SU-DHL-6 (cell line): ENCODE data around the gene AGFG1.

Experiments used
- H2AFZ ChIP-seq: fragments of 200-600 bp; sonication (generic); 2 replicates; pipeline ENCODE4 v1.6.1; 2014; ENCODE audit warnings: low read depth, mild to moderate bottlenecking, moderate library complexity, mixed read lengths, antibody characterized with exemption, low read length; ENCODE audit not compliant: severe bottlenecking
- H3F3A ChIP-seq: fragments of 200-600 bp; shearing (Covaris generic); 2 replicates; pipeline ENCODE4 v1.6.0; 2016; ENCODE audit warnings: antibody characterized with exemption, mild to moderate bottlenecking; ENCODE audit not compliant: insufficient read depth
- H3K27ac ChIP-seq: fragments of 200-600 bp; sonication (generic); 2 replicates; pipeline ENCODE4 v1.5.1; 2016; ENCODE audit warnings: low read depth, mild to moderate bottlenecking, low read length, moderate library complexity, mixed read lengths
- H3K27me3 ChIP-seq: fragments of 200-600 bp; sonication (generic), shearing (Covaris generic); 2 replicates; pipeline ENCODE4 v1.6.0; 2014; ENCODE audit warnings: mild to moderate bottlenecking, low read length
- H3K36me3 ChIP-seq: fragments of 200-600 bp; sonication (generic); 2 replicates; pipeline ENCODE4 v1.6.1; 2014; ENCODE audit warnings: mild to moderate bottlenecking, low read length, mixed read lengths
- H3K4me2 ChIP-seq: fragments of 300-600, 200-600 bp; shearing (Covaris generic), sonication (generic); 2 replicates; pipeline ENCODE4 v1.6.0; 2014; ENCODE audit warnings: low read length, low read depth, mild to moderate bottlenecking; ENCODE audit not compliant: poor library complexity, severe bottlenecking
- H3K4me3 ChIP-seq: fragments of 200-600 bp; sonication (generic); 2 replicates; pipeline ENCODE4 v1.5.1; 2014; ENCODE audit warnings: antibody characterized with exemption, low read length, mild to moderate bottlenecking, mixed read lengths; ENCODE audit not compliant: insufficient read depth, poor library complexity, severe bottlenecking
- H3K79me2 ChIP-seq: fragments of 200-600 bp; sonication (generic); 2 replicates; pipeline ENCODE4 v1.6.1; 2014; ENCODE audit warnings: mild to moderate bottlenecking, low read length, moderate library complexity; ENCODE audit not compliant: insufficient read depth
- H3K9ac ChIP-seq: fragments of 200-600 bp; sonication (generic); 2 replicates; pipeline ENCODE4 v1.7.0; 2014; ENCODE audit warnings: mild to moderate bottlenecking, low read length
- H3K9me2 ChIP-seq: fragments of 200-600 bp; sonication (generic); replicated peaks from 2 replicates; pipeline ENCODE4 v1.6.1; 2014; ENCODE audit warnings: low read length; ENCODE audit not compliant: insufficient read depth
- H3K9me3 ChIP-seq: fragments of 200-600 bp; sonication (generic); 2 replicates; pipeline ENCODE4 v1.6.1; 2014; ENCODE audit warnings: low read length, mixed read lengths; ENCODE audit not compliant: insufficient read depth
- H4K20me1 ChIP-seq: fragments of 200-600 bp; sonication (generic); 2 replicates; pipeline ENCODE4 v1.6.1; 2014; ENCODE audit warnings: low read depth, mild to moderate bottlenecking, antibody characterized with exemption, low read length, moderate library complexity, mixed read lengths
- CTCF ChIP-seq: fragments of 200-600 bp; sonication (generic); IDR thresholded peaks from one replicate; pipeline ENCODE4 v1.5.1; 2017; ENCODE audit warnings: antibody characterized with exemption, mild to moderate bottlenecking, low read length, moderate library complexity; ENCODE audit not compliant: insufficient read depth, poor library complexity, severe bottlenecking
- EZH2phosphoT487 ChIP-seq: fragments of 200-600 bp; sonication (generic), shearing (Covaris generic); conservative IDR thresholded peaks from 2 replicates; pipeline ENCODE4 v1.6.1; 2018; ENCODE audit warnings: mild to moderate bottlenecking, antibody characterized with exemption, low read length, moderate library complexity, mixed read lengths

The AGFG1 gene

GRCh38 chr2:227477291-227477690 lies 5.3 kb downstream of the AGFG1 start:
- Histone ChIP-seq H3K27me3 (no peaks in the 10 kb centered on the region), H2AFZ (no peak overlapping the region), H3K4me2 (no peak overlapping the region), H3K36me3 (no peaks in the 10 kb centered on the region), H3K9ac (no peak overlapping the region), H4K20me1 (peaks cover 43% of the 10 kb centered on the region), H3K4me3 (no peak overlapping the region), H3F3A (peaks cover 9% of the 10 kb centered on the region; the same call in 1 of the 2 replicates), H3K9me3 (no peaks in the 10 kb centered on the region), H3K9me2 (no peaks in the 10 kb centered on the region), H3K27ac (no peak overlapping the region), H3K79me2 (peaks cover 96% of the 10 kb centered on the region)
- TF ChIP-seq CTCF (no peak), EZH2phosphoT487 (no peak)

- H3K27ac ChIP-seq = no peak overlapping the region
Measured at GRCh38 chr2:227479865-227480475, 8.0 kb downstream of the AGFG1 start.

GRCh38 chr2:227480528-227480927 lies 8.6 kb downstream of the AGFG1 start:
- H3K9me2 ChIP-seq = no peaks in the 10 kb centered on the region
- H3K9ac ChIP-seq = no peak overlapping the region
- peaks cover 28% of the 10 kb centered on the region for H4K20me1 ChIP-seq
- peaks cover 11% of the 10 kb centered on the region for H3F3A ChIP-seq
- H3K27me3 ChIP-seq = no peaks in the 10 kb centered on the region
- H3K79me2 ChIP-seq = peaks cover 96% of the 10 kb centered on the region
- H3K4me2 ChIP-seq = no peak overlapping the region
- H3K27ac ChIP-seq = no peak overlapping the region
- H3K4me3 ChIP-seq = no peak overlapping the region
- 0 out of 2 replicates have a peak, but pooled peaks cover 2% of the 10 kb centered on the region for H3K9me3 ChIP-seq
- TF ChIP-seq EZH2phosphoT487 (no peak), CTCF (no peak)
- H2AFZ ChIP-seq = no peak overlapping the region
- H3K36me3 ChIP-seq = no peaks in the 10 kb centered on the region

More at GRCh38 chr2:227479865-227480475, 8.0 kb downstream of the AGFG1 start:
- H3K9me3 ChIP-seq = no peaks in the 10 kb centered on the region
- H3K79me2 ChIP-seq = peaks cover 96% of the 10 kb centered on the region
- H3K4me2 ChIP-seq = no peak overlapping the region
- no peak overlapping the region for H3K4me3 ChIP-seq
- H3K36me3 ChIP-seq = no peaks in the 10 kb centered on the region
- peaks cover 11% of the 10 kb centered on the region for H3F3A ChIP-seq
- H2AFZ ChIP-seq = no peak overlapping the region
- no peaks in the 10 kb centered on the region for H3K9me2 ChIP-seq
- TF ChIP-seq EZH2phosphoT487 (no peak), CTCF (no peak)
- H4K20me1 ChIP-seq = peaks cover 34% of the 10 kb centered on the region
- H3K27me3 ChIP-seq = no peaks in the 10 kb centered on the region
- no peak overlapping the region for H3K9ac ChIP-seq
